SJCRH30 (cell line): Measurements from ENCODE around the gene UBE2I. TPM values are rescaled to one million over a fixed set of nuclear protein-coding genes. Genes with fewer than 3 reads are reported as not detected.
"Not testable (repeated sequence)": the region's sequence is repeated elsewhere in the genome, so short reads cannot be mapped to it uniquely, and the experiment has no call there.

ENCODE experiments used
- DNase-seq, 2 experiments: peaks; one replicate each; pipeline ENCODE4 v3.0.0-alpha.2; 2015 to 2020
- H3K27ac ChIP-seq: fragments of 250-450 bp; sonication (Bioruptor Pico); 2 replicates; pipeline ENCODE4 v1.5.1; 2020; ENCODE audit warnings: mild to moderate bottlenecking, moderate library complexity
- H3K27me3 ChIP-seq: fragments of 250-450 bp; sonication (Bioruptor Pico); 2 replicates; pipeline ENCODE4 v1.5.1; 2020; ENCODE audit warnings: mild to moderate bottlenecking, moderate library complexity
- H3K36me3 ChIP-seq: fragments of 250-450 bp; sonication (Bioruptor Pico); 2 replicates; pipeline ENCODE4 v1.5.1; 2020; ENCODE audit warnings: mild to moderate bottlenecking, moderate library complexity
- H3K4me1 ChIP-seq: fragments of 250-450 bp; sonication (Bioruptor Pico); 2 replicates; pipeline ENCODE4 v1.5.1; 2020; ENCODE audit warnings: mild to moderate bottlenecking, moderate library complexity
- H3K4me3 ChIP-seq: fragments of 250-450 bp; sonication (Bioruptor Pico); 2 replicates; pipeline ENCODE4 v1.5.1; 2020; ENCODE audit warnings: mild to moderate bottlenecking, moderate library complexity
- H3K9me3 ChIP-seq: fragments of 250-450 bp; sonication (Bioruptor Pico); replicated peaks from 2 replicates; pipeline ENCODE4 v1.5.1; 2020; ENCODE audit warnings: mild to moderate bottlenecking, moderate library complexity
- total RNA-seq: library from RNA; depleted of rRNA; stranded (reverse); fragments of >200 nt; shearing (Covaris generic); gene quantifications from 2 replicates; pipeline ENCODE4 v1.2.3, GENCODE V29; 2014; rRNA removed

The UBE2I gene
- total RNA-seq = 163 and 181 TPM in 2 replicates

DNA sequence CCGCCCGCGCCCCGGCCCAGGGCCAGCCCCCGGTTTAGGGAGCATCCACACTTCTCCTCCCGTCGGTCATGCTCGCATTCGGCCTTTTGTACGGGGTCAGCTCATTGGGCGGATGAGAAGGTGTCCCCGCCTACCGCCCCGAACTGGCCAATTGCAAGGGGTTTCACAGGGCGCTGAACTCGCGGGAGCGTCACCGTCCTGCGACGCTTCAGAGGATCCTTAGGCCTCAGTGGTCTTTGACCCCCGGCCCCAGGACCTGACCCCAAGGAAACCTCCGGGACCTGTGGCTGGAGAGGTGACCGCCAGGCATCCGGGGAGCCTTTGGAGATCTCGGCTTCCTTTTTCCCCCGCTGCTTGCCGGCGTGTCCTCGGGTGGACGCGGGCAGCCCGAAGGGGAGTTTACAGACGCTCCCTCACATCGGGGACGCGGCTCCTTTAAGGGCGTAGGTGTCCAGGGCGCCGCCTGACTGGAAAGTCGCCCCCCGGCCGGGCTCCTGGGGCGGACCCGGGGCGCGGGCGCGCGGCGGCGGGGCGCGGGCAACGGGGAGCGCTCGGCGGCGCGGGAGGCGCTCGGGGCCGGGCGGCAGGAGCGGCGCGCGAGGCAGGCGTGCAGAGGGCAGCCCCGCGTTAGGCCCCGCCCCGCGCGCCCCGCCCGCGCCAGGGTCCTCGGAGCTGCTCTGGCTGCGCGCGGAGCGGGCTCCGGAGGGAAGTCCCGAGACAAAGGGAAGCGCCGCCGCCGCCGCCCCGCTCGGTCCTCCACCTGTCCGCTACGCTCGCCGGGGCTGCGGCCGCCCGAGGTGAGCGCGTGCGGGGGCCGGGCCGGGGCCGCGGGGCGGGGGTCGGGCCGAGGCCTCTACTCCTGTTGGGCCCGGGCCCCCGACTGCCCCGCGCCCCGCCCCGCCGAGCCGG, at the start of gene UBE2I:
UBE2I (plus strand) TSS at position 660 of the 909 bp plus-strand sequence. CDS start 4,395 bp downstream, outside the sequence.
- H3K9me3 ChIP-seq = no peaks in the 10 kb centered on the region
- peak; percentile 98 for DNase-seq
- no peaks in the 10 kb centered on the region for H3K27me3 ChIP-seq

DNA sequence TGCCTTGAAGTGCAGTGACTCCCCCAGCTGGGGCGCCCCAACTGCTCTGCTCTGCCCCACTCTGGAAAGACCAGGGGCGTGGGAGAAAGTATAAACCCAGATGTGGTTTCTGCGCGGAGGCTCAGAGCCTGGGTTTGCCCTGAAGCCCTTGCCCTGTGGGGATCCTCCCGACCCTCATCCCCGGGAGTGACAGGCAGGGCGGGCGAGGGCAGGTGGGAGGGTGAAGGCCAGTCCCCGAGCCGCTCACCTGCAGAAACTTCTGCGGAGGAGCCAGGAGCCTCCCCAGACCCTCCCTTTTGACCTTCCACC, 49.7 kb upstream of the UBE2I start:
- H3K27ac ChIP-seq = no peak overlapping the region
- peaks cover 42% of the 10 kb centered on the region for H3K27me3 ChIP-seq

More for the DNA sequence above, at the start of gene UBE2I:
- Histone ChIP-seq H3K4me3 (peak within 1 kb of the TSS; percentile 73), H3K4me1 (peaks cover 4% of the 10 kb centered on the region; the same call in 1 of the 2 replicates), H3K27ac (peak within 1 kb of the TSS; percentile 100), H3K36me3 (peaks cover 18% of the 10 kb centered on the region)

DNA sequence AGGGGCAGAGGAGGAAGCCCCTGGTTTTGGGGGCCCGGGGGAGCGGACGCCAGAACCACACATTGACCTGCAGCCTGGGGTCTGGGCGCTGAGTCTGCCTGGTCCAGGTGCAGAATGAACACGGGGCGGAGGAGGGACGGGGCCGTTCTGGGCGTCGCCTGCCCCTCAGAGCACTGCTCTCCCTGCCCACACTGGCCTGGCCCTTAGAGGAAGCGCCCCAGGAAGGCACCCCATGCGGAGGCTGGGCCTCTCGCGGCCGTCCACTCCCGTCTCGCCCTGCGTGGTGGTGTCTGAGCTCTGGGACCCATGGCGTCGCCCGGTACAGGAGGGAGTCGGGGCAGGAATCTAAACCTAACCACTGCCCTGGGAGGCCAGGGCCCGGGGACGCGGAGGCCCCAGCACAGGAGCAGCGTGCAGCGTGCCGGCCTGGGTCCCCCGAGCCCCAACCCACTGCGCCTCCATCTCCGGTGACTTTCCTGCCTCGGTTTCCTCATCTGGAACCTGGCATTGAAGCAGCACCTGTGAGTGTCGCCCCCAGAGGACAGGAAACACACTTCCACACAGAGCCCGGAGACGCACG, 49.2 kb upstream of the UBE2I start:
- no peak overlapping the region for H3K27ac ChIP-seq
- no peak for DNase-seq
- no peaks in the 10 kb centered on the region for H3K9me3 ChIP-seq
- peaks cover 42% of the 10 kb centered on the region for H3K27me3 ChIP-seq
- no peak overlapping the region for H3K4me3 ChIP-seq
- H3K4me1 ChIP-seq = peaks cover 5% of the 10 kb centered on the region; the same call in 1 of the 2 replicates
- no peaks in the 10 kb centered on the region for H3K36me3 ChIP-seq

More for the DNA sequence above, 49.7 kb upstream of the UBE2I start:
- Histone ChIP-seq H3K9me3 (no peaks in the 10 kb centered on the region), H3K36me3 (no peaks in the 10 kb centered on the region), H3K4me1 (peaks cover 5% of the 10 kb centered on the region; the same call in 1 of the 2 replicates), H3K4me3 (no peak overlapping the region)
- DNase-seq = no peak

DNA sequence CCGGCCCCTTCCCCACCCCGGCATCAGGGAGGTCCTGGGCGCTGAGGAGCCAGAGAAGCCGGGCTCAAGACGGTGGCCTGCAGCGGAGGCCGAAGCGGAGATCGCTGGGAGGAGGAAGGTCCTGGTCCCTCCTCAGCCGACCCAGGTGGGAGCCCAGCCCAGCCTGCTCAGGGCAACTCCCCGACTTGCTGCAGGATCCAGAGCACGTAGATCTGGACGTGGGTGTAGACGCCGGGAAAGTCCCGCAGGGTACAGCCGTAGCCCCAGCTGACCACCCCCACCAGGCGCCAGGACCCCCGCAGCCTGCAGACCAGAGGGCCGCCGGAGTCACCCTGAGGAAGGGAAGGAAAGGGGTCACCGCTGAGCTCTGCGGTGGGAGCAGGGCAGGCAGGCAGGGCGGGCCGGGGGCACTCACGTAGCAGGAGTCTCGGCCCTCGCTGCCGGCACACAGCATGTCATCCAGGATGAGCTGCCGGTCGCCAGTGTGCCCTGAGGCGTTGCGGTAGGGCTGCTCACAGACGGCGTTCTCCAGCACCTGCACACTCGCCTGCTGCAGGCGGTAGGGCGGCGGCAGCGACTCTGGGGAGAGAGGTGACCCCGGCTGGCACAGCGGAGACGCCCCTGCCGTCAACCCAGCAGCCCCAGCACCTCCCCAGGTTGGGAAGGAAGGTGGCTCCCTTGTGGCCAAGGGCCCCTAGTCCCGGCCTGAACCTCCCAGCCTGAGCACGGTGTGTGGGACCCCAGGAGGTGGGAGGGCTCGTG, 48.1 kb upstream of the UBE2I start:
- Histone ChIP-seq H3K4me1 (peaks cover 5% of the 10 kb centered on the region; the same call in 1 of the 2 replicates), H3K9me3 (no peaks in the 10 kb centered on the region), H3K36me3 (no peaks in the 10 kb centered on the region), H3K27ac (no peak overlapping the region), H3K4me3 (no peak overlapping the region), H3K27me3 (peaks cover 42% of the 10 kb centered on the region)
- peak in 1 of 2 experiments; percentile 29 for DNase-seq

DNA sequence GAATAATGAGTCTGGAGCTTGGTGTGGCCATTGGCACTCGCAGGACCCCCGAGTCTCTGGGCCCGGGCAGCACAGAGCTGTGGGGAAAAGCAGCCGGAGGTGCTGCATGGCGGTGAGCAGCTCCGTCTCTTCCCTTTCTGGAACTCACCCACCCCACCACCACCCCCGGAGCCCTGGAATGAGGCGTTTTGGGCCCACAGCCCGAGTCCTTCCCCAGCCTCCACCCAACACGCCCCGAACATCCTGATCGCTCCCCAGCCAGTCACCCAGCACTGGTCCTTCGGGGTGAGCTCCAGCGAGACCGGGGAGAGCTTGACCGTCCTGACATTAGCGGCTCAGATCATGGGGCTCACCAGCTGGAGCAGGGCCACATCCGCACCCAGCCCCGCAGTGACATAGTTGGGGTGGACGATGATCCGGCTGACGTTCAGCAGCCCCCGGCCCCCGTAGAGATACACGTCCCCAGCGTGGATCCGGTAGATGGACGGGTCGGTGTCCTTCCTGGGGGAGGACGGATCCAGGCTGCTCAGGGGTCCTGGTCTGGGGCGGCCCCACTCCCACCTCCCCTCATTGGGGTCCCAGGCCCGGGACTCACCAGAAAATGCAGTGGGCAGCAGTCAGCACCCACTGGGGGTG, 47.1 kb upstream of the UBE2I start:
- no peaks in the 10 kb centered on the region for H3K36me3 ChIP-seq
- H3K27me3 ChIP-seq = peaks cover 42% of the 10 kb centered on the region
- no peak for DNase-seq
- H3K27ac ChIP-seq = no peak overlapping the region
- no peaks in the 10 kb centered on the region for H3K9me3 ChIP-seq
- H3K4me3 ChIP-seq = no peak overlapping the region
- peaks cover 5% of the 10 kb centered on the region; the same call in 1 of the 2 replicates for H3K4me1 ChIP-seq

DNA sequence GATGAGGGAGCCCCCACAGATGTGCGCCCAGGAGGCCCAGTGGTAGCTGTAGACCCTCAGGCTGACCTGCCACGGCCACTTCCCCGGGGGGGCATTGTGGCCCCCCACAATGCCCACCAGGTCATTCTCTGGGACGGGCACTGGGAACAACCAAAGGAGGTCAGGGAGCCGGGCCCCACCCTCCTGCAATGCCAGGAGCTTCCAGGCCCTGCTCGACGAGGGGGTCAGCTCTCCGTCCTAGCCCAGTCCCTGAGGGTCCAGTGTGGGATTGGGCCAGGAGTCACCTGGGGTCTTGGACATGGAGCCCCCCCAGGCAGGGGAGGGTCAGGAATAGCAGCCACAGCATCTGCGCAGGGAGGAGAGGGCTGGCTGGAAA, 46.6 kb upstream of the UBE2I start:
- Histone ChIP-seq H3K36me3 (no peaks in the 10 kb centered on the region), H3K27me3 (peaks cover 42% of the 10 kb centered on the region), H3K4me1 (peaks cover 5% of the 10 kb centered on the region; the same call in 1 of the 2 replicates), H3K4me3 (no peak overlapping the region), H3K27ac (no peak overlapping the region), H3K9me3 (no peaks in the 10 kb centered on the region)
- no peak for DNase-seq

DNA sequence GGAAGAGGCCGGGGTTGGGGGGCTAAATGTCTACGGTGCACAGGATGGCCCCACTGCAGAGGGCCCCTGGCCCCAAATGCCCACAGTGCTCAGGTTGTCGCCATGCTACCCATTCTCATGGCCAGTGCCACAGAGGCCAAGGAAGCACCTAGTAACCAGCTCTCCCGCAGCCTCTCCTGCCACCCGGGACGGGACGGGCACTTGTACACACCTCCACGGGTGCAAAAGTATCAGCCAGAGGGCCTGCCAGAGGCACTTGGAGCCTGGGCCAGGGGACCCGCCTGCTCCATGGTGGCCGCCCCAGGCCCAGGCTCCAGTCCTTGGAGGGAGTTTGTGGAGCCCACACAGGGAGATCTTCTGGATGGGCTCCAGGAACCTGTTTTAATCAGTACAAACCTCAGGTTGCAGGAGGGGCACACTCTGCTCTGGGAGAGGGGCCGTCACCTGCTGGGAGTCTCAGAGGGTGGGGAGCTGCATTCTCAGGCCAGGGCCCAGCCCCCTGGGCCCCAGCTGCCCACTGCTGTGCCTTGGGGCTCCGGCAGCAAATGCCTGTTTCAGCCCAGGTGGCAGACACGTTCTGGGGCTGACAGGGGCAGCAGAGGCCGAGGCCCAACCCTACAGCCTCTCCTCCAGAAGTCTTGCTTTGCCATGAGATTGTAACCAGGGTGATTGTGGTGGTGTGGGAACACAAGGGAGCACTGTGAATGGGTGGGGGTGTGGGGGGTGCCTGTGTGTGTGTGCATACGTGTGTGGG, 45.7 kb upstream of the UBE2I start:
- no peaks in the 10 kb centered on the region for H3K36me3 ChIP-seq
- no peak overlapping the region for H3K27ac ChIP-seq
- no peaks in the 10 kb centered on the region for H3K9me3 ChIP-seq
- H3K4me1 ChIP-seq = peaks cover 5% of the 10 kb centered on the region; the same call in 1 of the 2 replicates
- peaks cover 42% of the 10 kb centered on the region for H3K27me3 ChIP-seq
- peak; percentile 54 to 62 for DNase-seq
- H3K4me3 ChIP-seq = no peak overlapping the region

DNA sequence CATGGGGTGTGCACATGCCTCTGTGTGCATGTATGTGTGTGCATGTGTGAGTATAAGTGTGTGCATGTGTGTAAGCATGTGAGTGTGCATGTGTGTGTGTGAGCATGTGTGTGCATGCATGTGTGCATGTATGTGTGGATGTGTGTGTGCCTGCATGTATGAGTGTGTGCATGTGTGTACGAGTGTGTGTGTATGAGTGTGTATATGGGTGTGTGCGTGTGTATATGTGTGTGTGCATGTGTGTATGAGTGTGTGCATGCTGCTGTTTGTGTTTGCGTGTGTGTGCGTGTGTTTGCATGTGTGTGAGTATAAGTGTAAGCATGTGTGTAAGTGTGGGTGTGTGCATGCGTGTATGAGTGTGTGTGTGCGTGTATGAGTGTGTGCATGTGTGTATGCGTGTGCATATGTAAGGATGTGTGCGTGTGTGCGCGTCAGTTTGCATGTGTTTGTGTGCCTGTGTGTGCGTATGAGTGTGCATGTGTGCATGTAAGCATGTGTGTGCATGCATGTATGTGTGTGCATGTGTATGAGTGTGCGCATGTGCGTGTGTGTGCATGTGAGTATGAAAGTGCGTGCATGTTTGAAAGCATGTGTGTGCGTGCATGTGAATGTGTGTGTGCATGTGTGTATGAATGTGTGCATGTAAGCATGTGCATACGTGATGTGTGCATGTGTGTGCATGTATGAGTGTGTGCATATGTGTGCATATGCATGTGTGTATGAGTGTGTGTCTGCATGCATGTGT, 44.9 kb upstream of the UBE2I start:
- H3K27me3 ChIP-seq = peaks cover 34% of the 10 kb centered on the region
- H3K4me1 ChIP-seq = peaks cover 5% of the 10 kb centered on the region; the same call in 1 of the 2 replicates
- H3K4me3 ChIP-seq = no peak overlapping the region

DNA sequence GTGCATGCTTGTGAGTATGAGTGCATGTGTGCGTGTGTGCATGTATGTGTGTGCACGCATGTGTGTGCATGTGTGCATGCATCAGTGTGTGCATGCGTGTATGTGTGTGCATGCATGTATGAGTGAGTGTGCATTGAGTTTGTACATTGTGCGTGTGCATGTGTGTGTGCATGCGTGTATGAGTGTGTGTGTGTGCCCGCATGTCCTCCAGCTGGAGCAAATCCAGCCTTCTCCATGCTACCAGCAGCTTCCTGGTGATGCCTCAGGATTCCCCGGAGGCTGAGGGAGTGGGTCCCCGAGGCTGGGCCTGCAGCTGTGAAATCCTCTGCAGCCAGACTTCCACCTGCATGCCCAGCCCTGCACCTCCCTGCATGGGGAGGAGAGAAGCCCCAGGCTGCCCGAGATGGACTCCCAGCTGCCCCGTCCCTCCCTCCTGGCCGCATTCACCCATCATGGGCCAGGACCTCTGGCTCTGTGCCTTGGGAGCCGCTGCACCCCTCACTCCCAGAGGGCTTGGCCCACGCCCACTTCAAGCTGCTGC, 44.3 kb upstream of the UBE2I start:
- peaks cover 32% of the 10 kb centered on the region for H3K27me3 ChIP-seq
- no peak for DNase-seq
- no peak overlapping the region for H3K4me3 ChIP-seq
- no peaks in the 10 kb centered on the region for H3K36me3 ChIP-seq
- no peaks in the 10 kb centered on the region for H3K9me3 ChIP-seq
- H3K27ac ChIP-seq = no peak overlapping the region
- peaks cover 5% of the 10 kb centered on the region; the same call in 1 of the 2 replicates for H3K4me1 ChIP-seq

More for the DNA sequence above, 44.9 kb upstream of the UBE2I start:
- Histone ChIP-seq H3K27ac (no peak overlapping the region), H3K9me3 (no peaks in the 10 kb centered on the region), H3K36me3 (no peaks in the 10 kb centered on the region)
- DNase-seq = no peak

DNA sequence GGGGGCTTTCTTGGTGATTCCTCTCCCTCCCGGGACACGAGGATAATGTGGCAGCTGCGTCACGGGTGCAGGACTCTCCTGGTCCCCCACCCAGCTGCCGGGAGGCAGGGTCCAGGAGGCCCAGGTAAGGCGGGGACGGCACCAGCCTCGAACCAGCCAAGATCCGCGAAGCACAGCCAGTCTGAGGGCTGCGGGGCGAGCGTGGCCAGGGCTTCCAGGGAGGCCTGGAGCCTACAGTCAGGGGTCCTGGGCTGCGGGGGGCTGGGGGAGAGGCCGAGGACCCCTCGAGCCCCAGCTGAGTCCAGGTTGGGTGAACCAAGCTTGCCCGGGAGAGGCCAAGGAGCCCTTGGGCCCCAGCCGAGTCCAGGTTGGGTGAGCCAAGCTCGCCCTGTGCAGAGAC, 43.6 kb upstream of the UBE2I start:
- Histone ChIP-seq H3K9me3 (no peaks in the 10 kb centered on the region), H3K36me3 (no peaks in the 10 kb centered on the region), H3K27ac (no peak overlapping the region), H3K4me3 (no peak overlapping the region), H3K4me1 (peaks cover 5% of the 10 kb centered on the region; the same call in 1 of the 2 replicates), H3K27me3 (peaks cover 33% of the 10 kb centered on the region)
- no peak for DNase-seq

DNA sequence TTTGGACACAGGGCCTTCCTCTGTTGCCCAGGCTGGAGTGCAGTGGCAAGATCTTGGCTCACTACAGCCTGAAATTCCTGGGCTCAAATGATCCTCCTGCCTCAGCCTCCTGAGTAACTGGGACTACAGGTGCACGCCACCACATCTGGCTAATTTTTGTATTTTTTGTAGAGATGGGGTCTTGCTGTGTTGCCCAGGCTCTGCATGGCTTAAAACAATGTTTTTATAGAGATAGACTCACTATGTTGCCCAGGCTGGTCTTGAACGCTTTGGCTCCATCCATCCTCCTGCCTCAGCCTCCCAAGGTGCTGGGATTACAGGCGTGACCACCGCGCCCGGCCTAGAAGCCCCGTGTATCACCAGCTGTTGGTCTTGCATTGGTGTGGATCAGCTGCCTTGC, 40.0 kb upstream of the UBE2I start:
- DNase-seq, H3K4me1 ChIP-seq, H3K4me3 ChIP-seq, H3K36me3 ChIP-seq, H3K9me3 ChIP-seq, H3K27ac ChIP-seq: not testable (repeated sequence)
- peaks cover 12% of the 10 kb centered on the region; the same call in 1 of the 2 replicates for H3K27me3 ChIP-seq

DNA sequence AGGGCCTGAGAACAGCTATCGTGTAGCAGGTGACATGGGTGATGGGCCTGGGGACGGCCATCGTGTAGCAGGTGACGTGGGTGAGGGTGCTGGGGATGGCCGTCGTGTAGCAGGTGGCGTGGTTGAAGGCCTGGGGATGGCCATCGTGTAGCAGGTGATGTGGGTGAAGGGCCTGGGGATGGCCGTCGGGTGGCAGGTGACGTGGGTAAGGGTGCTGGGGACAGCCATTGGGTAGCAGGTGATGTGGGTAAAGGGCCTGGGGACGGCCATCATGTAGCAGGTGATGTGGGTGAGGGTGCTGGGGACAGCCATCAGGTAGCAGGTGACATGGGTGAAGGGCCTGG, 38.1 kb upstream of the UBE2I start:
- H3K9me3 ChIP-seq = no peaks in the 10 kb centered on the region
- peaks cover 14% of the 10 kb centered on the region for H3K4me1 ChIP-seq
- H3K36me3 ChIP-seq = no peaks in the 10 kb centered on the region
- DNase-seq = no peak
- no peak overlapping the region for H3K4me3 ChIP-seq
- peaks cover 22% of the 10 kb centered on the region for H3K27me3 ChIP-seq
- H3K27ac ChIP-seq = no peak overlapping the region

DNA sequence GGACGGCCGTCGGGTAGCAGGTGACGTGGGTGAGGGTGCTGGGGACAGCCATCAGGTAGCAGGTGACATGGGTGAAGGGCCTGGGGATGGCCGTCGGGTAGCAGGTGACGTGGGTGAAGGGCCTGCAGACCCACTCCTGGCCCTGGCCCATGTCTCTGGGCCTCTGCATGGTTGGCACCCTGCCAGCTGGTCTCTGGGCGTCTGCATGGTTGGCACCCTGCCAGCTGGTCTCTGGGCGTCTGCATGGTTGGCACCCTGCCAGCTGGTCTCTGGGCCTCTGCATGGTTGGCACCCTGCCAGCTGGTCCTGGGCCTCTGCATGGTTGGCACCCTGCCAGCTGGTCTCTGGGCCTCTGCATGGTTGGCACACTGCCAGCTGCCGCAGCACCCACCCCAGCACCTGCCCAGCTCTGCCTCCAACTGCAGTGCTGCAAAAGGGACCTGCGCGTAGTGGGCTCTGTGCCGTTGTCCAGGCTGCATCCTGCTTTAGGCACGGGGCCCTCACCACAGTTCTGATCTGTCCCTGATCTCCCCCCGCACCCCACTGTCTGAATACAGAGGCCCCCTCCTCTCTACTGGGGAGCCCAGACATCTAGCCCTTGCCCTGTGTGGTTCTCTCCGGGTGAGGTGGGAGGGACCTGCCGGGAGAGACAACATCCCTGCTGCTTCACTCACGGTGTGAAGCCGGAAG, 37.6 kb upstream of the UBE2I start:
- not testable (repeated sequence) for H3K36me3 ChIP-seq, H3K4me3 ChIP-seq, H3K27ac ChIP-seq, H3K9me3 ChIP-seq
- Histone ChIP-seq H3K4me1 (peaks cover 15% of the 10 kb centered on the region), H3K27me3 (peaks cover 24% of the 10 kb centered on the region)
- peak; percentile 86 to 91 for DNase-seq
